ENCODE results near the gene GTPBP2. TPM values are rescaled to one million over a fixed set of nuclear protein-coding genes. Genes with fewer than 3 reads are reported as not detected.
"Not testable (repeated sequence)": the region's sequence is repeated elsewhere in the genome, so short reads cannot be mapped to it uniquely, and the experiment has no call there.

GTPBP2 gene
- total and polyA plus RNA-seq, 11 donors = 16.6 to 37.1 (median 26.1) TPM

GRCh38 chr6:43593938-43594337 lies 35.1 kb downstream of the GTPBP2 start:
- no peak overlapping the region for H3K4me3 ChIP-seq
- peaks cover 0 to 83% (median 59%) of the 10 kb centered on the region in 9 donors for H3K36me3 ChIP-seq
- 80 to 83% (median 81%) methylated on average over 1 of the region's 1 CpG for WGBS, 4 donors
- intact Hi-C loops (cut with DNase I) = no loop called here
- ATAC-seq (no peak), DNase-seq (no peak)
- H3K27me3 ChIP-seq = no peaks in the 10 kb centered on the region
- H3K27ac ChIP-seq = no peak overlapping the region
- H3K9me3 ChIP-seq = no peaks in the 10 kb centered on the region
- TF ChIP-seq, protein P1, sequence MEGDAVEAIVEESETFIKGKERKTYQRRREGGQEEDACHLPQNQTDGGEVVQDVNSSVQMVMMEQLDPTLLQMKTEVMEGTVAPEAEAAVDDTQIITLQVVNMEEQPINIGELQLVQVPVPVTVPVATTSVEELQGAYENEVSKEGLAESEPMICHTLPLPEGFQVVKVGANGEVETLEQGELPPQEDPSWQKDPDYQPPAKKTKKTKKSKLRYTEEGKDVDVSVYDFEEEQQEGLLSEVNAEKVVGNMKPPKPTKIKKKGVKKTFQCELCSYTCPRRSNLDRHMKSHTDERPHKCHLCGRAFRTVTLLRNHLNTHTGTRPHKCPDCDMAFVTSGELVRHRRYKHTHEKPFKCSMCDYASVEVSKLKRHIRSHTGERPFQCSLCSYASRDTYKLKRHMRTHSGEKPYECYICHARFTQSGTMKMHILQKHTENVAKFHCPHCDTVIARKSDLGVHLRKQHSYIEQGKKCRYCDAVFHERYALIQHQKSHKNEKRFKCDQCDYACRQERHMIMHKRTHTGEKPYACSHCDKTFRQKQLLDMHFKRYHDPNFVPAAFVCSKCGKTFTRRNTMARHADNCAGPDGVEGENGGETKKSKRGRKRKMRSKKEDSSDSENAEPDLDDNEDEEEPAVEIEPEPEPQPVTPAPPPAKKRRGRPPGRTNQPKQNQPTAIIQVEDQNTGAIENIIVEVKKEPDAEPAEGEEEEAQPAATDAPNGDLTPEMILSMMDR (IDR thresholded peaks at IDR 0.05) = no peak
- no peak for TF ChIP-seq POLR2A (IDR thresholded peaks at IDR 0.05)
- no peaks in the 10 kb centered on the region for H3K4me1 ChIP-seq

DNA sequence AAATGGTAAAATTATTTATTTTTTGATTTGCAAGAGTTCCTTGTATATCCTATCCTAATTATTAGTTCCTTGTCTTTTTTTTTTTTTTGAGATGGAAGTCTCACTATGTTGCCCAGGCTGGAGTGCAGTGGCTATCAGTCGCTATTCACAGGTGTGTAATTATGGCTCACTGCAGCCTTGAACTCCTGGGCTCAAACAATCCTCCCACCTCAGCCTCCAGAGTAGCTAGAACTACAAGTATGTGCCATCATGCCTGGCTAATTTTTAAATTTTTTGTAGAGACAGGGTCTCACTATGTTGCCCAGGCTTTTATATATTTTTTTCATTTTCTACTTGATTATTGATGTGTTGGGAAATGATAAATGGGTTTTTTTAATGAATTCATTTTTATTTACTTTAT lies 39.5 kb downstream of the GTPBP2 start:
- DNase-seq; H3K4me1 ChIP-seq; H3K4me3 ChIP-seq; ATAC-seq; H3K27me3 ChIP-seq; H3K9me3 ChIP-seq; H3K27ac ChIP-seq; intact Hi-C loops (cut with DNase I): not testable (repeated sequence)
- 91 to 95% (median 94%) methylated on average over 1 of the region's 1 CpG for WGBS, 4 donors
- peaks cover 0 to 90% (median 87%) of the 10 kb centered on the region in 9 donors for H3K36me3 ChIP-seq

GRCh38 chr6:43588194-43588593 lies 40.9 kb downstream of the GTPBP2 start:
- no peaks in the 10 kb centered on the region for H3K9me3 ChIP-seq
- H3K36me3 ChIP-seq = peaks cover 2 to 99% (median 96%) of the 10 kb centered on the region in 9 donors
- no peaks in the 10 kb centered on the region for H3K4me1 ChIP-seq
- intact Hi-C loops (cut with DNase I) = no loop called here
- H3K4me3 ChIP-seq = no peak overlapping the region
- 96 to 98% (median 97%) methylated on average over 5 of the region's 5 CpGs for WGBS, 4 donors
- no peak for DNase-seq
- no peak for ATAC-seq
- H3K27ac ChIP-seq = no peak overlapping the region
- H3K27me3 ChIP-seq = no peaks in the 10 kb centered on the region
- TF ChIP-seq POLR2A (IDR thresholded peaks at IDR 0.05) = no peak
- TF ChIP-seq, protein P1 (IDR thresholded peaks at IDR 0.05) = no peak

GRCh38 chr6:43584892-43585570 lies 44.0 kb downstream of the GTPBP2 start:
- H3K27me3 ChIP-seq = no peaks in the 10 kb centered on the region
- H3K27ac ChIP-seq = no peak overlapping the region
- ATAC-seq = no peak
- no peak overlapping the region for H3K4me3 ChIP-seq
- WGBS, 4 donors = 91 to 95% (median 94%) methylated on average over 7 of the region's 7 CpGs
- no peaks in the 10 kb centered on the region for H3K4me1 ChIP-seq
- no peak for DNase-seq
- H3K36me3 ChIP-seq = peaks cover 2 to 77% (median 72%) of the 10 kb centered on the region in 9 donors
- H3K9me3 ChIP-seq = no peaks in the 10 kb centered on the region
- intact Hi-C loops (cut with DNase I) = no loop called here
- TF ChIP-seq POLR2A (IDR thresholded peaks at IDR 0.05) = no peak
- TF ChIP-seq, protein P1 (IDR thresholded peaks at IDR 0.05) = no peak

DNA sequence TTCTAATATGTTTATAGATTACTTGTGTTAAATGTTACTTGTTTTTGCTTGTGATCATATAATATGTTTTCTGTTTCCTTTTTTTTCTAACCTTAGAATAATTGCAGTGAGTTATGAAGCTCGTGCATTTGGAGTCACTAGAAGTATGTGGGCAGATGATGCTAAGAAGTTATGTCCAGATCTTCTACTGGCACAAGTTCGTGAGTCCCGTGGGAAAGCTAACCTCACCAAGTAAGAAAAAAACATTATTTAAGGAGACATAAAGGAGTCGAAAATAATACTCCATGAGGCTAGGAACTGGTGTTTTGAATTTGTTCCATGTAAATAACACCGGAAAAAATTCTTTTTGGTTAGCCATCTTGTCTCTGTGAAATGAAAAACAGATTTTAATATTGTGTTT lies 46.2 kb downstream of the GTPBP2 start:
- no peak overlapping the region for H3K4me3 ChIP-seq
- H3K9me3 ChIP-seq = no peaks in the 10 kb centered on the region
- no peak overlapping the region for H3K27ac ChIP-seq
- peaks cover 2 to 56% (median 51%) of the 10 kb centered on the region in 9 donors for H3K36me3 ChIP-seq
- DNase-seq (no peak), ATAC-seq (no peak)
- peaks cover 0 to 17% (median 8%) of the 10 kb centered on the region in 12 donors for H3K4me1 ChIP-seq
- WGBS, 4 donors = 81 to 90% (median 84%) methylated on average over 5 of the region's 5 CpGs
- no peak for TF ChIP-seq POLR2A (IDR thresholded peaks at IDR 0.05)
- TF ChIP-seq, protein P1 (IDR thresholded peaks at IDR 0.05) = no peak
- intact Hi-C loops (cut with DNase I) = no loop called here
- no peaks in the 10 kb centered on the region for H3K27me3 ChIP-seq
